H7 (cell line): Measurements from ENCODE around the gene CISD1. TPM values are rescaled to one million over a fixed set of nuclear protein-coding genes. Genes with fewer than 3 reads are reported as not detected.

ENCODE experiments used
- DNase-seq: peaks from one replicate; pipeline ENCODE4 v3.0.0; 2012
- H3K27me3 ChIP-seq: 2 replicates; pipeline ENCODE4 v1.6.0; 2011; ENCODE audit warnings: mild to moderate bottlenecking, low read length; ENCODE audit not compliant: control insufficient read depth, insufficient read depth
- H3K36me3 ChIP-seq: replicated peaks from 2 replicates; pipeline ENCODE4 v1.5.1; 2011; ENCODE audit warnings: low read length; ENCODE audit not compliant: control insufficient read depth, insufficient read depth
- H3K4me3 ChIP-seq: 2 replicates; pipeline ENCODE4 v1.5.1; 2011; ENCODE audit warnings: low read depth, mild to moderate bottlenecking, control low read depth, low read length, moderate library complexity; ENCODE audit not compliant: insufficient read depth
- total RNA-seq: library from RNA; depleted of rRNA; stranded (reverse); fragments of >200 nt; shearing (Covaris generic); gene quantifications from 2 replicates; pipeline ENCODE4 v1.2.3, GENCODE V29; 2014

The CISD1 gene
- total RNA-seq, 1 experiment from 2014 or later: 74.0 TPM

- no peaks in the 10 kb centered on the region for H3K27me3 ChIP-seq
- no peak for DNase-seq
- H3K36me3 ChIP-seq: peaks cover 3% of the 10 kb centered on the region; the same call in 1 of the 2 replicates
- no peak overlapping the region for H3K4me3 ChIP-seq
These were observed 6.9 kb downstream of the CISD1 start for GRCh38 chr10:58275908-58276307.

- Histone ChIP-seq H3K36me3 (peaks cover 3% of the 10 kb centered on the region; the same call in 1 of the 2 replicates), H3K4me3 (no peak overlapping the region), H3K27me3 (no peaks in the 10 kb centered on the region)
- DNase-seq: no peak
These were observed 9.5 kb downstream of the CISD1 start for GRCh38 chr10:58278274-58278961.

GRCh38 chr10:58278962-58279307 lies 10.0 kb downstream of the CISD1 start:
- no peak overlapping the region for H3K4me3 ChIP-seq
- H3K27me3 ChIP-seq: no peaks in the 10 kb centered on the region
- DNase-seq: no peak
- peaks cover 3% of the 10 kb centered on the region; the same call in 1 of the 2 replicates for H3K36me3 ChIP-seq

DNA sequence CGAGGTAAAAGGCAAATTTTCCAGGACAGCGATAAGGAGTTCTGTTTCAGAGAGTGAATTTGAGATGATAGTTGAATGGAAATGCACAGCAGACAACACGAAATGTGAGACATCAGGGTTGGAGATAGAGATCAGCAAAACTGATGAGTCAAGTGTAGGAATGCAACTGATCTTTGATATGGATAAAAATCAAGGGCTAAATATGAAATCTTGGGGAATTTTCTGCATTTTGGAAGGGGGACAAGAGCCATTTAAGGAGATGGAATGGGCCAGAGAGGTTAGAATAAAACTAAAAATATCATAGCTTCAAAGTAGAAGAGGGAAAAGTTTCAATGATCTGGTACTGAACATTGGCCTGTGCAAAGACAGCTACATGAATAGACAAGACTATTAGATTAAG lies 11.5 kb downstream of the CISD1 start:
- DNase-seq: no peak
- H3K36me3 ChIP-seq: peaks cover 3% of the 10 kb centered on the region; the same call in 1 of the 2 replicates
- H3K4me3 ChIP-seq: no peak overlapping the region
- H3K27me3 ChIP-seq: no peaks in the 10 kb centered on the region

GRCh38 chr10:58281092-58281752 lies 12.3 kb downstream of the CISD1 start:
- H3K4me3 ChIP-seq: no peak overlapping the region
- no peak for DNase-seq
- no peaks in the 10 kb centered on the region for H3K27me3 ChIP-seq
- peaks cover 3% of the 10 kb centered on the region; the same call in 1 of the 2 replicates for H3K36me3 ChIP-seq

DNA sequence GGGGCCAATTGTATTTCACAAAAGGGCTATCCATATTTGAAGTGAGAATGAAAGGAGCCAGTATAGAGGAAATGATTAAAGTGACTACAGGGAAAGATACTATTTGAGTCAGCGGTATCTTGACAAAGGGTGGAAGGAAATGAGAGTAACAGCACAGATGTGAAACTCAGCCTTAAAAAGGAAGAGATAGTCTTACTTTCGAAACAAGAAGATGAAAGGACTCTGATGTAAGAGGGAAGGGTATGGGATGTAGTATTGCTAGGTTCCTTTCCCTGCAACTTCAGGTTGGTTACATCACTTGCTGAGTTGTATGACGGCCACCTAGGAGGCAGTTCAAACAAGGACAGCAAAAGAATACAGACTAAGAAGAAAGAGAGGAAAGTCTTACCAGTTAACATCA lies 13.7 kb downstream of the CISD1 start:
- Histone ChIP-seq H3K4me3 (no peak overlapping the region), H3K36me3 (peaks cover 3% of the 10 kb centered on the region; the same call in 1 of the 2 replicates), H3K27me3 (no peaks in the 10 kb centered on the region)
- no peak for DNase-seq

GRCh38 chr10:58291538-58292174 lies 22.7 kb downstream of the CISD1 start:
- H3K36me3 ChIP-seq: no peaks in the 10 kb centered on the region
- no peaks in the 10 kb centered on the region for H3K27me3 ChIP-seq
- H3K4me3 ChIP-seq: no peak overlapping the region
- peak; percentile 19 for DNase-seq

DNA sequence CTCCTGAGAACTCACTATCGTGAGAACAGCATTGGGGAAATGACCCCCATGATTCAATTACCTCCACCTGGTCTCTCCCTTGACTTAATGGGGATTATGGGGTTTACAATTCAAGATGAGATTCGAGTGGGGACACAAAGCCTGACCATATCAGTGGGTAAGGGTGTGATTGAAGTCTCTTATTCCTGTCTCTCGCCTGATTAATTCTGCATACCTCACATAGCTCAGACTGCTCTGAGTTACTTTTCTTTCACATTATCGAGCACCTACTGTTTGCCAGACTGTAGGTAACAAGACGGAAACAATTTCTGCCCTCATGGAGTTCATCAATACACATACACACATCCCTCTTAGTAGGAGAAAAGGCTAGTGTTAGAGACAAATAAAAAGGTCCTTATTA lies 25.0 kb downstream of the CISD1 start:
- Histone ChIP-seq H3K36me3 (no peaks in the 10 kb centered on the region), H3K4me3 (no peak overlapping the region), H3K27me3 (no peaks in the 10 kb centered on the region)
- no peak for DNase-seq

DNA sequence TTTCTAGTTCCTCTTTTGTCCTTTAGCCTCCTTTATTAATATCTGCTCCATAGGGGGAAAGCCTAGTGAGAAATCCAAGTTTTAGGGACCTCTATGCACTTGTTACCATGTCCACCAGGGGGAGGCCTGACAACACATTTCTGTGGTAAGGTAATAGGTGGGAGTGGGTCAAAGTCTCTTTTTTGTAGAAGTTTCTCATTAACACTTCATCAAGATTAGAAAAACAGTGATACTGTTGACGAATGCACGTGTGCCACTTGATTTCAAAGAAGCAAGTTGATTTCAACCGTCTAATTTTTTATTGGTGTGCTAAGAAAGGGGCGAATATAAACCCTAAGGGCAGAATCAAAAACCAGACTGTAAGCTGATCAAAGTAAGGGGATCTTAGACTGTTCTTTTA lies 30.6 kb downstream of the CISD1 start:
- H3K36me3 ChIP-seq: no peaks in the 10 kb centered on the region
- H3K4me3 ChIP-seq: no peak overlapping the region
- H3K27me3 ChIP-seq: no peaks in the 10 kb centered on the region
- peak; percentile 67 for DNase-seq

DNA sequence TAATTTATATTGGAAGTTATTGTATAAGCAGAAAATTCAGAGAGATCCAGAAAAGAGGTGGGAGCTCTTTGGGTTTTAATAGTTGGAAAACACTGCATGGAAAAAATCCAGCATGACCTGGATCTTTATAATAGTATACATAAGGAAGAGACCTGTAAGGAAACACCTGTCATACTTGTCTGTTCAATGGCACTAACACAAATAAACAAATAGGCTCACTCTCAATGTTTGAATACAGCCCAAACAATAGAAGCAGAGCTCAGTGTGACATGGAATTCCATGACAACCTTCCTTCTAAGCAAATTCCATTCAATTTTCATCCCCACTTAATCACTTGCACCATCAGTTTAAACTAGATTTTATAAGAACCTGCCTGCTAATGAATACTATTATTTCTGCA lies 31.7 kb downstream of the CISD1 start:
- DNase-seq: no peak
- Histone ChIP-seq H3K36me3 (no peaks in the 10 kb centered on the region), H3K4me3 (no peak overlapping the region), H3K27me3 (no peaks in the 10 kb centered on the region)

DNA sequence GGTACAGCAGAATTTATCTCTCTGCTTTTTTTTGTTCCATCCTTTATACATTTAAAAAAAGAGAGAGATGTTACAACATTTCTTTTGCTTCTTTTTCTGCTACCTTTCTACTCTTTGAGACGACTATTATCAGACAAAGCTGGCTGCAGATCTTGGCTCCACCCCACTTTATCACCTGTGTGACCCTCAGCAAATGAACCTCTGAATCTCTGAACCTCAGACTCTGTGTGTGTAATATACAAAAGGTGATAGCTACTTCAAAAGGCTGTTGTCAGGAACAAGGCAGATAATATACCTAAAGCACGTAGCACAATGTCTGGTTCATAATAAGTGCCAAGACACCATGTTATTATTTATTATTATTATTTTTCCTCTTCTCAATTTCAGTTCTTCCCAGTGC lies 33.3 kb downstream of the CISD1 start:
- Histone ChIP-seq H3K4me3 (no peak overlapping the region), H3K36me3 (no peaks in the 10 kb centered on the region), H3K27me3 (no peaks in the 10 kb centered on the region)
- no peak for DNase-seq

GRCh38 chr10:58304099-58304633 lies 35.2 kb downstream of the CISD1 start:
- no peak for DNase-seq
- no peaks in the 10 kb centered on the region for H3K36me3 ChIP-seq
- no peak overlapping the region for H3K4me3 ChIP-seq
- H3K27me3 ChIP-seq: no peaks in the 10 kb centered on the region

GRCh38 chr10:58305821-58306220 lies 36.9 kb downstream of the CISD1 start:
- no peaks in the 10 kb centered on the region for H3K36me3 ChIP-seq
- no peak for DNase-seq
- no peak overlapping the region for H3K4me3 ChIP-seq
- no peaks in the 10 kb centered on the region for H3K27me3 ChIP-seq

- H3K36me3 ChIP-seq: no peaks in the 10 kb centered on the region
- no peak overlapping the region for H3K4me3 ChIP-seq
- DNase-seq: no peak
- no peaks in the 10 kb centered on the region for H3K27me3 ChIP-seq
These were observed 38.7 kb downstream of the CISD1 start for GRCh38 chr10:58307676-58308075.

DNA sequence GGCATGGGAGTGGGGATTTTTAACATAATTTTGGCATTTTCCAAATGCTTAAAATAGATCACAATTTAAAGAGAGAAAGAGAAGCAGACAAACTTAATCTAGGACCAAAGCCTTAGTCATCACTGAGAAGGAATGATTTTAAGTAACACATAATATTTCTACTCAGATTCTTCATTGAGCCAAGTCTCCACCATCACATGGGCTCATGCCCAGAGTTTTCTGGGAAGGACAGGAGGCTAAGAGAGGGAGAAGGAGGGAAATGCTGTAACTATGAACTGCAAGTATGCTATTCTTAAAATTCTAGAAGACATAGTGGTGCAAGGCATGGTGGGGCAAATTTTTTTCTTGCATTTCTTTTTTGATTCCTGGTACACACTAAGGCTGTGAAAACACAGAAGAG lies 42.1 kb downstream of the CISD1 start:
- no peak overlapping the region for H3K4me3 ChIP-seq
- no peak for DNase-seq
- H3K27me3 ChIP-seq: no peaks in the 10 kb centered on the region
- H3K36me3 ChIP-seq: no peaks in the 10 kb centered on the region
